ENCODE results near the gene PCDHGC5. TPM values are rescaled to one million over a fixed set of nuclear protein-coding genes. Genes with fewer than 3 reads are reported as not detected.

The PCDHGC5 gene
- total RNA-seq, 2 donors from 2014 or later = 2.0 to 3.1 TPM

GRCh38 chr5:141521244-141521781 lies 32.4 kb downstream of the PCDHGC5 start:
- Histone ChIP-seq H3K4me1 (peaks cover 28% of the 10 kb centered on the region), H3K27ac (peak overlapping the region in 3 of 4 donors; percentile 11 to 57 (median 23)), H3K36me3 (replicated peaks in 1 of 2; ENCODE audit: insufficient read depth in 1 of 2, low read depth in 2 of 2) (peaks cover 0 to 17% of the 10 kb centered on the region in 2 donors), H3K27me3 (no peaks in the 10 kb centered on the region), H3K4me3 (no peak overlapping the region), H3K9me3 (no peaks in the 10 kb centered on the region)
- no peak for ATAC-seq
- peak in 1 of 4 donors; percentile 47 for DNase-seq
- intact Hi-C loops (cut with DNase I) = no loop called here
- no peak for TF ChIP-seq CTCF (IDR thresholded peaks at IDR 0.05)
- no peak for TF ChIP-seq POLR2A (IDR thresholded peaks at IDR 0.05)
- 65 to 84% methylated on average over 2 of the region's 2 CpGs for WGBS, 2 donors

GRCh38 chr5:141522301-141522700 lies 33.4 kb downstream of the PCDHGC5 start:
- Histone ChIP-seq H3K4me3 (no peak overlapping the region), H3K27me3 (no peaks in the 10 kb centered on the region), H3K27ac (no peak overlapping the region), H3K4me1 (peaks cover 28% of the 10 kb centered on the region), H3K36me3 (replicated peaks in 1 of 2; ENCODE audit: insufficient read depth in 1 of 2, low read depth in 2 of 2) (peaks cover 0 to 9% of the 10 kb centered on the region in 2 donors), H3K9me3 (no peaks in the 10 kb centered on the region)
- intact Hi-C loops (cut with DNase I) = no loop called here
- 64 to 76% methylated on average over 2 of the region's 2 CpGs for WGBS, 2 donors
- ATAC-seq (no peak), DNase-seq (no peak)
- no peak for TF ChIP-seq CTCF (IDR thresholded peaks at IDR 0.05)
- TF ChIP-seq POLR2A (IDR thresholded peaks at IDR 0.05) = no peak

DNA sequence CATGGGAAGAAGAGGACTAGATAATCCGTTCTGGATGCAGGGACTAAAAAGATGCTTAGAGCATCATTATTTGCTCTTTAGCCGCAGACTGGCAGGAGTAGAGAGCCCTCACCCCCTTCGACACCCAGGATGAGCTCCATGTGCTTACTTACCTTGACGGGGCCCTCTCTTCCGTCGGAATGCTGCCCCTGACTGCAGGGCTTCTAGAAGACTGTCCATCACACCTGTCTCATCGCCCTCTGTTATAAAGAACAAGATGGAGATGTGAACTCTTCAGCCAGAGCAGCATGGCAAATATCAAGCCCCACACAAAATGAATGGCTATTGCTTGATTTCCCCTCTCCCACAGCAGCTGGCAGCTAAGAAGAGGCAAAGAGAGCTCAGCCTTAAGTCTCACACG lies 35.1 kb downstream of the PCDHGC5 start:
- DNase-seq = no peak

DNA sequence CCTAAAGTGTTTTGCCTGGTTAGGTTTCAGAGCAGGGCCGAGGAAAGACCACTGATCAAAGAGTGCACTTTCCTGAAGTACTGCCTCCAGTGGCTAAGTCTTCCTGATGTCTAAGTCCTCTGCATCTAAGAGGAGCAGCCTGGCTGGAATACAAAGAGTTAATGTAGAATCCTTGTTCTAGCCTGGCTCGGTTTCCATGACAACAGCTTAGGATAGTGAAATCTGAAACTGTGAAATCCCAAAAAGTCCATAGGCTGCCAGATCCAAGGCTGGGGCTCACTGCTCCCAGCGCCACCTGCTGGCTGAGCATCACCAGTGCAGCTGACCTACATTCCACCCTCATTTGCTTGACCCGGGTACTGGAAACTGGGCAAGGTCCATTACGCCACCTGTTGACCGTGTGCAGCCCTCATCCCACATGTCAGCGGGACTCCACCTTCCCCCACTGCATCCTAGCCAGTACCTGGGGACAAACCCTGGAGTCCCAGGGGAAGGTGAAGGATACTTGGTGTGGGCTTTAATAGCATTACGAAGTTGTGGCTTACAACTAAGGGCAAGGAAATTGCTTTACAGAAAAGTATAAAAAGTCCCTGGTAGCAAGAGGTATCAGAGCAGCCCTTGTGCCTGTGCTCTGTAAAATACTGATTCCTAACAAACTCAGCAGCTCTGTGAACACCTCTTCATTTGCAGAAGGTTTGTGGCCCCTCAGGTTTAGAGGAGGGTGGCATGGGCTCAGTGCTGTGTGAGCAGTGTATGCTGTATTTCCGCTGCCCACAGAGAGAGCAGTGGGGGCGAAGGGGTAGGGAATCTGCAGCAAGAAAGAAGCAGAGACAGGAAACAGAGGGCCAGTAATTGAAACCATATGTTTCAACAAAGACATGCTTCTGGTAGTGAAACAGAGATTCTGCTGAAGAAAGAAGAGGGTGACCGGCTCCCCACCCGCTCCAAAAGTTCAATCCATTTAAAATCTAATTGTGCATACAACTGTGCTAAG lies 36.0 kb downstream of the PCDHGC5 start:
- Histone ChIP-seq H3K36me3 (replicated peaks in 1 of 2; ENCODE audit: insufficient read depth in 1 of 2, low read depth in 2 of 2) (peaks cover 0 to 8% of the 10 kb centered on the region in 2 donors), H3K4me1 (peaks cover 51% of the 10 kb centered on the region), H3K27me3 (no peaks in the 10 kb centered on the region), H3K4me3 (no peak overlapping the region), H3K27ac (peak overlapping the region in 3 of 4 donors; percentile 49 to 60 (median 52)), H3K9me3 (no peaks in the 10 kb centered on the region)
- ATAC-seq = peak; percentile 77
- intact Hi-C loops (cut with DNase I) = no loop called here
- 40 to 43% methylated on average over 12 of the region's 12 CpGs for WGBS, 2 donors
- peak; percentile 83 to 91 (median 86) for DNase-seq
- peak; percentile 93 to 99 (median 97) for TF ChIP-seq CTCF (IDR thresholded peaks at IDR 0.05)
- no peak for TF ChIP-seq POLR2A (IDR thresholded peaks at IDR 0.05)

More for the DNA sequence above, 35.1 kb downstream of the PCDHGC5 start:
- H3K9me3 ChIP-seq = no peaks in the 10 kb centered on the region
- WGBS, 2 donors = 93 to 95% methylated on average over 8 of the region's 8 CpGs
- H3K36me3 ChIP-seq (replicated peaks in 1 of 2; ENCODE audit: insufficient read depth in 1 of 2, low read depth in 2 of 2) = peaks cover 0 to 8% of the 10 kb centered on the region in 2 donors
- H3K4me3 ChIP-seq = no peak overlapping the region
- no peak for TF ChIP-seq POLR2A (IDR thresholded peaks at IDR 0.05)
- no peak for TF ChIP-seq CTCF (IDR thresholded peaks at IDR 0.05)
- no peak for ATAC-seq
- H3K4me1 ChIP-seq = peaks cover 42% of the 10 kb centered on the region
- intact Hi-C loops (cut with DNase I) = no loop called here
- H3K27me3 ChIP-seq = no peaks in the 10 kb centered on the region
- no peak overlapping the region for H3K27ac ChIP-seq

All from body of pancreas (tissue), 4 donors.